ENCODE measurements around the gene MAP3K3.

The MAP3K3 gene

GRCh38 chr17:63672856-63673255 lies 50.6 kb downstream of the MAP3K3 start:
- no peak for DNase-seq (ENCODE audit: extremely low read depth, low read depth)
- TF ChIP-seq, protein P1, sequence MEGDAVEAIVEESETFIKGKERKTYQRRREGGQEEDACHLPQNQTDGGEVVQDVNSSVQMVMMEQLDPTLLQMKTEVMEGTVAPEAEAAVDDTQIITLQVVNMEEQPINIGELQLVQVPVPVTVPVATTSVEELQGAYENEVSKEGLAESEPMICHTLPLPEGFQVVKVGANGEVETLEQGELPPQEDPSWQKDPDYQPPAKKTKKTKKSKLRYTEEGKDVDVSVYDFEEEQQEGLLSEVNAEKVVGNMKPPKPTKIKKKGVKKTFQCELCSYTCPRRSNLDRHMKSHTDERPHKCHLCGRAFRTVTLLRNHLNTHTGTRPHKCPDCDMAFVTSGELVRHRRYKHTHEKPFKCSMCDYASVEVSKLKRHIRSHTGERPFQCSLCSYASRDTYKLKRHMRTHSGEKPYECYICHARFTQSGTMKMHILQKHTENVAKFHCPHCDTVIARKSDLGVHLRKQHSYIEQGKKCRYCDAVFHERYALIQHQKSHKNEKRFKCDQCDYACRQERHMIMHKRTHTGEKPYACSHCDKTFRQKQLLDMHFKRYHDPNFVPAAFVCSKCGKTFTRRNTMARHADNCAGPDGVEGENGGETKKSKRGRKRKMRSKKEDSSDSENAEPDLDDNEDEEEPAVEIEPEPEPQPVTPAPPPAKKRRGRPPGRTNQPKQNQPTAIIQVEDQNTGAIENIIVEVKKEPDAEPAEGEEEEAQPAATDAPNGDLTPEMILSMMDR (IDR thresholded peaks at IDR 0.05; ENCODE audit: low read depth, low read length), result no peak

- DNase-seq (ENCODE audit: extremely low read depth, low read depth), result no peak
Measured at GRCh38 chr17:63675231-63675606, 53.0 kb downstream of the MAP3K3 start.

GRCh38 chr17:63675607-63676546 lies 53.7 kb downstream of the MAP3K3 start:
- peak; percentile 68 for DNase-seq (ENCODE audit: extremely low read depth, low read depth)
- TF ChIP-seq, protein P1 (IDR thresholded peaks at IDR 0.05; ENCODE audit: low read depth, low read length), result no peak

More at GRCh38 chr17:63675231-63675606, 53.0 kb downstream of the MAP3K3 start:
- TF ChIP-seq, protein P1 (IDR thresholded peaks at IDR 0.05; ENCODE audit: low read depth, low read length), result no peak

- DNase-seq (ENCODE audit: extremely low read depth, low read depth), result no peak
Measured at GRCh38 chr17:63676584-63676983, 54.4 kb downstream of the MAP3K3 start.

DNA sequence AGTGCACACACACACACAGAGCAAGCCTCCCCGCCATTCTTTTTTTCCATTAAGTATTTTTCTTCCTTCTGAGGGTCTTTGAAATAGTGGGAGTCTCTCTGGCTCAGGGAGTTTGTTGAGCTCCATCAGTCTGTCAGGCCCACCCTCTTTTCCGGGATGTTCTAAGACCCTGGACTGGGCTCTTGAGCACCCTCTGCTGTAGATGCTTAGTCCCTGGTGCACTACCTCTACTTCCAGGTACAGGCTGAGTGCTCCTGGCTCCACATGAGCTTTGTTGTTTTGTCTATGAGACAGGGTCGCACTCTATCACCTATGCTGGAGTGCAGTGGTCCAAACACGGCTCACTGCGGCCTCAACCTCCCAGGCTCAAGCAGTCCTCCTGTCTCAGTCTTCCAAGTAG lies 57.0 kb downstream of the MAP3K3 start:
- no peak for DNase-seq (ENCODE audit: extremely low read depth, low read depth)

More at GRCh38 chr17:63676584-63676983, 54.4 kb downstream of the MAP3K3 start:
- TF ChIP-seq, protein P1 (IDR thresholded peaks at IDR 0.05; ENCODE audit: low read depth, low read length), result no peak

GRCh38 chr17:63680700-63681099 lies 58.5 kb downstream of the MAP3K3 start:
- TF ChIP-seq, protein P1 (IDR thresholded peaks at IDR 0.05; ENCODE audit: low read depth, low read length), result no peak
- no peak for DNase-seq (ENCODE audit: extremely low read depth, low read depth)

More for the DNA sequence above, 57.0 kb downstream of the MAP3K3 start:
- TF ChIP-seq, protein P1 (IDR thresholded peaks at IDR 0.05; ENCODE audit: low read depth, low read length), result no peak

GRCh38 chr17:63681530-63681929 lies 59.3 kb downstream of the MAP3K3 start:
- no peak for DNase-seq (ENCODE audit: extremely low read depth, low read depth)
- TF ChIP-seq, protein P1 (IDR thresholded peaks at IDR 0.05; ENCODE audit: low read depth, low read length), result no peak
